ENCODE data around the gene TTLL5.
A peak's percentile ranks its signal among the peaks of the same experiment; 100 is the strongest.

GRCh38 chr14:75982266-75983018 lies 321.4 kb downstream of the TTLL5 start:
- no peak for TF ChIP-seq RCOR1 (IDR thresholded peaks at IDR 0.05; ENCODE audit: low read length)
- no peak for TF ChIP-seq REST (IDR thresholded peaks at IDR 0.05; ENCODE audit: low read depth, low read length)
- peak; percentile 57 for TF ChIP-seq CTCF (IDR thresholded peaks at IDR 0.05)
- TF ChIP-seq USF2 (IDR thresholded peaks at IDR 0.05; ENCODE audit: borderline replicate concordance, low read depth, low read length): no peak
- no peak for TF ChIP-seq EP300 (IDR thresholded peaks at IDR 0.05; ENCODE audit: borderline replicate concordance in 1 of 2, low read depth in 1 of 2, low read length in 1 of 2)
- TF ChIP-seq GABPA (IDR thresholded peaks at IDR 0.05; ENCODE audit: low read depth): no peak
- TF ChIP-seq CHD2 (IDR thresholded peaks at IDR 0.05; ENCODE audit: low read length, partially characterized antibody): no peak
- no peak for TF ChIP-seq TCF12 (IDR thresholded peaks at IDR 0.05)
- TF ChIP-seq MAX (IDR thresholded peaks at IDR 0.05; ENCODE audit: low read depth): no peak
- TF ChIP-seq MXI1 (IDR thresholded peaks at IDR 0.05; ENCODE audit: low read depth, low read length): no peak

Measured in SK-N-SH (cell line).